HCT116 (cell line): ENCODE measurements around the gene DOCK9. TPM values are rescaled to one million over a fixed set of nuclear protein-coding genes. Genes with fewer than 3 reads are reported as not detected.

Experiments
- ATAC-seq: fragments of 200-7000 bp; cut with Tn5 transposase; 2 replicates; pipeline ENCODE4 v1.9.1; 2020; ENCODE audit warnings: mild to moderate bottlenecking, moderate library complexity
- BruUV-seq: library from RNA; stranded (reverse); fragments of 400-500 nt; replicated peaks from 2 replicates; lab custom pipeline; 2021; lab: Mats Ljungman, UMichigan
- CTCF ChIA-PET: fragments of 300-600 bp; sonication (Branson Sonifier 250); formaldehyde crosslinking; loops from one replicate; lab custom pipeline; 2021; ENCODE audit warnings: antibody characterized with exemption; lab: Charles Lee
- POLR2A ChIA-PET: fragments of 300-600, 350-600 bp; sonication (Branson Sonifier 250); formaldehyde crosslinking; loops from one replicate; lab custom pipeline; 2021; ENCODE audit warnings: antibody characterized with exemption; lab: Charles Lee
- RAD21 ChIA-PET, 2 experiments: fragments of 300-600 bp; sonication (Branson Sonifier 250); formaldehyde crosslinking; loops; one replicate each; lab custom pipeline; 2023; ENCODE audit warnings: low total read pairs in 2 of 2; ENCODE audit not compliant: uncharacterized antibody in 2 of 2, unreplicated experiment in 2 of 2, low non-redundant PET in 1 of 2; lab: Charles Lee
- DNase-seq: peaks from one replicate; pipeline ENCODE4 v3.0.0-alpha.2; 2010; ENCODE audit warnings: low read depth, low spot score
- H2AFZ ChIP-seq: fragments of 200-600 bp; shearing (Covaris generic), sonication (generic); 2 replicates; pipeline ENCODE4 v1.6.1; 2017; ENCODE audit warnings: low read depth, mixed run types, mixed read lengths, antibody characterized with exemption, low read length; ENCODE audit not compliant: poor library complexity, severe bottlenecking
- H3K27ac ChIP-seq: 2 replicates; pipeline ENCODE4 v1.5.1; 2012; ENCODE audit warnings: low read depth, low read length
- H3K27me3 ChIP-seq: fragments of 200-600 bp; sonication (generic); 2 replicates; pipeline ENCODE4 v1.6.1; 2016; ENCODE audit warnings: mixed run types, low read length, mixed read lengths; ENCODE audit not compliant: insufficient read depth
- H3K36me3 ChIP-seq, 2 experiments: fragments of 200-500 bp in 1 of 2; fragments of 200-600 bp in 1 of 2; sonication (Bioruptor generic) in 1 of 2; sonication (generic) in 1 of 2; 2 replicates each; pipeline versions ENCODE4 v1.5.1 to v1.6.1; 2014 to 2016; ENCODE audit warnings: low read length in 2 of 2, inconsistent platforms in 1 of 2, mixed read lengths in 1 of 2, mixed run types in 1 of 2; ENCODE audit not compliant: insufficient read depth in 2 of 2, control insufficient read depth in 1 of 2
- H3K4me1 ChIP-seq, 2 experiments: fragments of 200-600 bp in 1 of 2; sonication (generic) in 1 of 2; 2 replicates each; pipeline versions ENCODE4 v1.5.1 to v1.6.1; 2012 to 2017; ENCODE audit warnings: low read length in 2 of 2, inconsistent platforms in 1 of 2, mild to moderate bottlenecking in 1 of 2, mixed read lengths in 1 of 2, mixed run types in 1 of 2, moderate library complexity in 1 of 2; ENCODE audit not compliant: insufficient read depth in 2 of 2, control insufficient read depth in 1 of 2
- H3K4me2 ChIP-seq: fragments of 200-600 bp; sonication (generic); 2 replicates; pipeline ENCODE4 v1.6.1; 2017; ENCODE audit warnings: mixed run types, low read length, mixed read lengths
- H3K4me3 ChIP-seq, 2 experiments: fragments of 200-600 bp in 1 of 2; sonication (generic) in 1 of 2; replicated peaks in 1 of 2; 2 replicates each; pipeline ENCODE4 v1.5.1; 2011 to 2016; ENCODE audit warnings: low read length in 2 of 2, control low read depth in 1 of 2, low read depth in 1 of 2, mild to moderate bottlenecking in 1 of 2, mixed read lengths in 1 of 2, mixed run types in 1 of 2
- H3K79me2 ChIP-seq: fragments of 200-600 bp; sonication (generic); 2 replicates; pipeline ENCODE4 v1.6.1; 2017; ENCODE audit warnings: mild to moderate bottlenecking, mixed run types, low read length, moderate library complexity, mixed read lengths; ENCODE audit not compliant: insufficient read depth
- H3K9ac ChIP-seq: fragments of 200-600 bp; sonication (generic); 2 replicates; pipeline ENCODE4 v1.6.1; 2016; ENCODE audit warnings: low read length, mixed read lengths
- H3K9me2 ChIP-seq: fragments of 200-600 bp; sonication (generic), shearing (Covaris generic); 2 replicates; pipeline ENCODE4 v1.6.1; 2017; ENCODE audit warnings: mixed run types, mild to moderate bottlenecking, moderate library complexity; ENCODE audit not compliant: insufficient read depth
- H3K9me3 ChIP-seq, 2 experiments: fragments of 200-500 bp in 1 of 2; fragments of 200-600 bp in 1 of 2; sonication (Bioruptor generic) in 1 of 2; sonication (generic) in 1 of 2; 2 replicates each; pipeline ENCODE4 v1.6.1; 2014 to 2017; ENCODE audit warnings: low read length in 2 of 2, mixed read lengths in 2 of 2, inconsistent platforms in 1 of 2, low read depth in 1 of 2, mild to moderate bottlenecking in 1 of 2, mixed run types in 1 of 2, moderate library complexity in 1 of 2; ENCODE audit not compliant: control insufficient read depth in 1 of 2, insufficient read depth in 1 of 2
- H4K20me1 ChIP-seq: fragments of 200-600 bp; sonication (generic), shearing (Covaris generic); 2 replicates; pipeline ENCODE4 v1.6.1; 2017; ENCODE audit warnings: mixed run types, mild to moderate bottlenecking, moderate library complexity; ENCODE audit not compliant: insufficient read depth
- CBX3 ChIP-seq: IDR thresholded peaks from 2 replicates; pipeline ENCODE4 v1.6.1; 2012; ENCODE audit warnings: low read depth
- EGR1 ChIP-seq: IDR thresholded peaks from 2 replicates; pipeline ENCODE4 v1.6.1; 2012; ENCODE audit warnings: low read depth
- ELF1 ChIP-seq: IDR thresholded peaks from 2 replicates; pipeline ENCODE4 v1.6.1; 2012; ENCODE audit warnings: low read depth, borderline replicate concordance
- EZH2 ChIP-seq: fragments of 200-600 bp; sonication (generic); IDR thresholded peaks from 2 replicates; pipeline ENCODE4 v1.6.1; 2017; ENCODE audit warnings: antibody characterized with exemption, mixed run types
- EZH2phosphoT487 ChIP-seq: fragments of 200-600 bp; IDR thresholded peaks from 2 replicates; pipeline ENCODE4 v1.6.1; 2018; ENCODE audit warnings: antibody characterized with exemption, borderline replicate concordance
- JUND ChIP-seq: IDR thresholded peaks from 2 replicates; pipeline ENCODE4 v1.6.1; 2012
- POLR2A ChIP-seq: IDR thresholded peaks from 2 replicates; pipeline ENCODE4 v1.7.0; 2011; ENCODE audit warnings: borderline replicate concordance; ENCODE audit not compliant: insufficient read depth, insufficient read length; ENCODE audit errors: extremely low read depth
- RAD21 ChIP-seq: IDR thresholded peaks from 2 replicates; pipeline ENCODE4 v1.6.1; 2012; ENCODE audit warnings: low read depth, mild to moderate bottlenecking
- SIN3A ChIP-seq: IDR thresholded peaks from 2 replicates; pipeline ENCODE4 v1.6.1; 2012; ENCODE audit warnings: low read depth
- SP1 ChIP-seq: IDR thresholded peaks from 2 replicates; pipeline ENCODE4 v1.6.1; 2012; ENCODE audit warnings: low read depth
- SRF ChIP-seq: IDR thresholded peaks from 2 replicates; pipeline ENCODE4 v1.6.1; 2012; ENCODE audit warnings: low read depth
- TCF7L2 ChIP-seq: IDR thresholded peaks from 2 replicates; pipeline ENCODE4 v1.7.0; 2011; ENCODE audit warnings: borderline replicate concordance, inconsistent platforms; ENCODE audit not compliant: insufficient read depth, insufficient read length; ENCODE audit errors: extremely low read depth
- ZFX ChIP-seq: fragments of 450-650 bp; IDR thresholded peaks from 2 replicates; pipeline ENCODE4 v1.6.1; 2017
- ZNF274 ChIP-seq: fragments of 200-500 bp; sonication (Bioruptor generic); IDR thresholded peaks from 2 replicates; pipeline ENCODE4 v1.6.1; 2014; ENCODE audit warnings: mild to moderate bottlenecking, low read depth, low read length, inconsistent platforms
- intact Hi-C: fragments of 100-400 bp; cut with micrococcal nuclease; formaldehyde crosslinking; loops from 2 replicates; pipeline ENCODE4 v1.10.0; 2022
- total RNA-seq: library from RNA; stranded (reverse); gene quantifications from one replicate; pipeline ENCODE4 v1.2.1, GENCODE V29; 2021; ENCODE audit not compliant: unreplicated experiment
- TF ChIP-seq, protein P1 (sequence below): IDR thresholded peaks from 2 replicates; pipeline ENCODE4 v1.6.1; 2012
- TF ChIP-seq, protein P2 (sequence below): IDR thresholded peaks from 2 replicates; pipeline ENCODE4 v1.6.1; 2012; ENCODE audit warnings: low read depth
- TF ChIP-seq, protein P3 (sequence below): IDR thresholded peaks from 2 replicates; pipeline ENCODE4 v1.6.1; 2012
- TF ChIP-seq, protein P4 (sequence below), 3 experiments: fragments of 200-600 bp in 1 of 3; sonication (generic) in 1 of 3; IDR thresholded peaks in 2 of 3; conservative IDR thresholded peaks in 1 of 3; 2 replicates each; pipeline ENCODE4 v1.5.1; 2012 to 2017; ENCODE audit warnings: low read depth in 2 of 3, low read length in 2 of 3, antibody characterized with exemption in 1 of 3, borderline replicate concordance in 1 of 3, control low read depth in 1 of 3, mild to moderate bottlenecking in 1 of 3, mixed read lengths in 1 of 3, mixed run types in 1 of 3, moderate library complexity in 1 of 3; ENCODE audit not compliant: insufficient read depth in 1 of 3

The DOCK9 gene
- total RNA-seq, 1 experiment from 2014 or later = 58.8 TPM

DNA sequence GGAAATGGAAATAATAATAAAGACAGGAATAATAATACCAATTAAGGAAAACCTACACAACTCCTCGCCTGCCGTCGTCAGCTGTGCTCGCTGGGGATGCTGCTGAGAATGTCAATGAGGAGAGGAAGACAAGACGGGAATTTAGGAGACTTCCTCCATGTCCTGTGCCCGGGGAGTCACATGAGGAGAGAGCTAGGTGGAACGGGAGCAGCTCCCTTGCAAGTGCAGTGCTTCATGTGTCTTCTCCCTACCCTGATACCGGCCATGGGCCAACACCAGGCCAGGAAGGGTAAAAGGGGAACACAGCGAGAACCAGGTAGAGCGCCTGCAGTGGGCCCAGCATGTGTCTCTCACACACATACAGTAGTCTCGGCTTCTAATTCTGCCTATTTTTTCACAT, 11.8 kb downstream of the DOCK9 start (continued):
- TF ChIP-seq ELF1 = no peak
- TF ChIP-seq EZH2phosphoT487 = no peak
- no peak for TF ChIP-seq SIN3A
- TF ChIP-seq TCF7L2 = no peak
- TF ChIP-seq EGR1 = no peak
- TF ChIP-seq EZH2 = no peak
- TF ChIP-seq, all 23 proteins: peak for 0

DNA sequence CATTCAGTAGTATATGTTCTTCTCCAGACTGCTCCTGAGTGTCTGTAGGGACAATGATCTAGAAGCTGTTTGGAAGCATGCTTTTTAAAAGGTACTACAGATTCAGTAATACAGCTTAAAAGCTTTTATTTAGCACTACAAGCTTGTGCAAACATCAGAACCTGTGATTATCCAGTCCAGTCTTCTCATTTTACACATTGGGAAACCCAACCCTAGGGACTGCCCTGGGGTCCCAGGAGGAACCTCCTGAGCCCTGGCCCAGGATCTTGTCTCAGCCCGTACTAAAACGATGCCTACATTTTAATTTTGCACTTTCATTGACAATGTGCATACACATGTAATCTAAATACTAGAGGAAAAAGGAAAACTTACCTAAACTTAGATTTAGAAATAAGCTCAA, 12.5 kb downstream of the DOCK9 start:
- Histone ChIP-seq H3K9me3 (no peaks in the 10 kb centered on the region), H3K27me3 (no peaks in the 10 kb centered on the region), H3K9me2 (no peaks in the 10 kb centered on the region), H4K20me1 (no peaks in the 10 kb centered on the region), H3K4me1 (peaks cover 2 to 7% of the 10 kb centered on the region in 2 experiments; a peak in 2 of 4 replicates), H3K36me3 (no peaks in the 10 kb centered on the region), H3K27ac (no peak overlapping the region), H3K79me2 (no peaks in the 10 kb centered on the region; the same call in 1 of the 2 replicates), H3K4me2 (no peak overlapping the region), H2AFZ (no peak overlapping the region), H3K4me3 (no peak overlapping the region), H3K9ac (no peak overlapping the region)
- intact Hi-C loops = no loop called here
- TF ChIP-seq, protein P1, sequence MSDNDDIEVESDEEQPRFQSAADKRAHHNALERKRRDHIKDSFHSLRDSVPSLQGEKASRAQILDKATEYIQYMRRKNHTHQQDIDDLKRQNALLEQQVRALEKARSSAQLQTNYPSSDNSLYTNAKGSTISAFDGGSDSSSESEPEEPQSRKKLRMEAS = no peak
- TF ChIP-seq EZH2 (no peak), SP1 (no peak), ZNF274 (no peak), POLR2A (no peak), RAD21 (no peak), CBX3 (no peak), JUND (no peak), ZFX (no peak), TCF7L2 (no peak), SIN3A (no peak), SRF (no peak)
- TF ChIP-seq, protein P2, sequence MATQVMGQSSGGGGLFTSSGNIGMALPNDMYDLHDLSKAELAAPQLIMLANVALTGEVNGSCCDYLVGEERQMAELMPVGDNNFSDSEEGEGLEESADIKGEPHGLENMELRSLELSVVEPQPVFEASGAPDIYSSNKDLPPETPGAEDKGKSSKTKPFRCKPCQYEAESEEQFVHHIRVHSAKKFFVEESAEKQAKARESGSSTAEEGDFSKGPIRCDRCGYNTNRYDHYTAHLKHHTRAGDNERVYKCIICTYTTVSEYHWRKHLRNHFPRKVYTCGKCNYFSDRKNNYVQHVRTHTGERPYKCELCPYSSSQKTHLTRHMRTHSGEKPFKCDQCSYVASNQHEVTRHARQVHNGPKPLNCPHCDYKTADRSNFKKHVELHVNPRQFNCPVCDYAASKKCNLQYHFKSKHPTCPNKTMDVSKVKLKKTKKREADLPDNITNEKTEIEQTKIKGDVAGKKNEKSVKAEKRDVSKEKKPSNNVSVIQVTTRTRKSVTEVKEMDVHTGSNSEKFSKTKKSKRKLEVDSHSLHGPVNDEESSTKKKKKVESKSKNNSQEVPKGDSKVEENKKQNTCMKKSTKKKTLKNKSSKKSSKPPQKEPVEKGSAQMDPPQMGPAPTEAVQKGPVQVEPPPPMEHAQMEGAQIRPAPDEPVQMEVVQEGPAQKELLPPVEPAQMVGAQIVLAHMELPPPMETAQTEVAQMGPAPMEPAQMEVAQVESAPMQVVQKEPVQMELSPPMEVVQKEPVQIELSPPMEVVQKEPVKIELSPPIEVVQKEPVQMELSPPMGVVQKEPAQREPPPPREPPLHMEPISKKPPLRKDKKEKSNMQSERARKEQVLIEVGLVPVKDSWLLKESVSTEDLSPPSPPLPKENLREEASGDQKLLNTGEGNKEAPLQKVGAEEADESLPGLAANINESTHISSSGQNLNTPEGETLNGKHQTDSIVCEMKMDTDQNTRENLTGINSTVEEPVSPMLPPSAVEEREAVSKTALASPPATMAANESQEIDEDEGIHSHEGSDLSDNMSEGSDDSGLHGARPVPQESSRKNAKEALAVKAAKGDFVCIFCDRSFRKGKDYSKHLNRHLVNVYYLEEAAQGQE = no peak
- TF ChIP-seq, protein P3, sequence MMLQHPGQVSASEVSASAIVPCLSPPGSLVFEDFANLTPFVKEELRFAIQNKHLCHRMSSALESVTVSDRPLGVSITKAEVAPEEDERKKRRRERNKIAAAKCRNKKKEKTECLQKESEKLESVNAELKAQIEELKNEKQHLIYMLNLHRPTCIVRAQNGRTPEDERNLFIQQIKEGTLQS = no peak
- TF ChIP-seq, protein P4, sequence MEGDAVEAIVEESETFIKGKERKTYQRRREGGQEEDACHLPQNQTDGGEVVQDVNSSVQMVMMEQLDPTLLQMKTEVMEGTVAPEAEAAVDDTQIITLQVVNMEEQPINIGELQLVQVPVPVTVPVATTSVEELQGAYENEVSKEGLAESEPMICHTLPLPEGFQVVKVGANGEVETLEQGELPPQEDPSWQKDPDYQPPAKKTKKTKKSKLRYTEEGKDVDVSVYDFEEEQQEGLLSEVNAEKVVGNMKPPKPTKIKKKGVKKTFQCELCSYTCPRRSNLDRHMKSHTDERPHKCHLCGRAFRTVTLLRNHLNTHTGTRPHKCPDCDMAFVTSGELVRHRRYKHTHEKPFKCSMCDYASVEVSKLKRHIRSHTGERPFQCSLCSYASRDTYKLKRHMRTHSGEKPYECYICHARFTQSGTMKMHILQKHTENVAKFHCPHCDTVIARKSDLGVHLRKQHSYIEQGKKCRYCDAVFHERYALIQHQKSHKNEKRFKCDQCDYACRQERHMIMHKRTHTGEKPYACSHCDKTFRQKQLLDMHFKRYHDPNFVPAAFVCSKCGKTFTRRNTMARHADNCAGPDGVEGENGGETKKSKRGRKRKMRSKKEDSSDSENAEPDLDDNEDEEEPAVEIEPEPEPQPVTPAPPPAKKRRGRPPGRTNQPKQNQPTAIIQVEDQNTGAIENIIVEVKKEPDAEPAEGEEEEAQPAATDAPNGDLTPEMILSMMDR (IDR thresholded peaks at IDR 0.05 in 2 of 3, conservative IDR thresholded peaks at IDR 0.05 in 1 of 3; ENCODE audit: borderline replicate concordance in 1 of 3, insufficient read depth in 1 of 3, low read depth in 2 of 3, low read length in 2 of 3) = no peak
- POLR2A ChIA-PET = no interaction called here
- DNase-seq (no peak), ATAC-seq (no peak)
- BruUV-seq = no TSS peak
- CTCF ChIA-PET = no interaction called here
- RAD21 ChIA-PET = no interaction called here
